GM18520 (cell line): ENCODE data around the gene CAMTA1.

Experiments
- ATAC-seq: cut with Tn5 transposase; IDR thresholded peaks from one replicate; pipeline ENCODE4 v1.9.1; 2021; ENCODE audit not compliant: unreplicated experiment

CAMTA1 gene

DNA sequence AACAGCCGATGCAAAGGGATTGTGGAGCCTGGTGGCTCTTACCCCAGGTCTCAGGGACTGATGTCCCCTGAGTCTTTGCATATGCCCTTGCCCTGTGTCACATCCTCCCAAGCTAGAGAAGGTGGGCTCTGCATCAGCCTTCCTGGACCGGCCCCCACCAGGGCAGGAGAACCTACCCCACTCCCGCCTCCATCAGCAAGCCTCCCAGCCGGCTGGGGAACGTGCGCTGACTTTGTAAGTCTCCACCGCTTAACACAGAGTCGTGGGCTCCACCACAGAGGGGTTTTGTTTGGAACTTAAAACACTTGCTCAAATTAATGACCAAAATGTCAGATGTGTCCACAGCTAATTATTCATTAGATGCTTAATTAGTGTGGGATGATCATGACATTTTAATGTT lies 730.6 kb downstream of the CAMTA1 start:
- no peak for ATAC-seq

DNA sequence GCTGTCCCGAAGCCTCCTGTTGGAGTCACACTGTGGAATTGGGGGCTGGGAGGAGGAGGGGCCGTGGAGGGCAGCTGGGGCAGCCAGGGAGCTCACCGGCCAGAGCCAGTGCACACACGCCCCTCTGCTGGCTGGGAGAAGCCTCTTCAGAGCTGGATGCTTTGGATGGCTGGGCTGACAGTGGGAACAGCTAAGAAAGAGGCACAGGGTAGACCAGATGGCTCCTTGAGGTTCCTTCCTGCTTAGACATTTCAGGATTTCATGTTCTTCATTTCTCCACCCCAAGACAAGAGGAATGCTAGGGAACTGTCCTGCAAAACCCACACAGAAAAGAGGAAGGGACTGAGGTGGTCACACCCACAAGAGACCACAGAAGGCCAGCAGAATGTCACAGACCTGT lies 731.1 kb downstream of the CAMTA1 start:
- ATAC-seq, result no peak

- no peak for ATAC-seq
Observed at GRCh38 chr1:7516929-7517328, 731.7 kb downstream of the CAMTA1 start.

- no peak for ATAC-seq
Observed at GRCh38 chr1:7517611-7518330, 732.5 kb downstream of the CAMTA1 start.

GRCh38 chr1:7518411-7518810 lies 733.2 kb downstream of the CAMTA1 start:
- no peak for ATAC-seq

DNA sequence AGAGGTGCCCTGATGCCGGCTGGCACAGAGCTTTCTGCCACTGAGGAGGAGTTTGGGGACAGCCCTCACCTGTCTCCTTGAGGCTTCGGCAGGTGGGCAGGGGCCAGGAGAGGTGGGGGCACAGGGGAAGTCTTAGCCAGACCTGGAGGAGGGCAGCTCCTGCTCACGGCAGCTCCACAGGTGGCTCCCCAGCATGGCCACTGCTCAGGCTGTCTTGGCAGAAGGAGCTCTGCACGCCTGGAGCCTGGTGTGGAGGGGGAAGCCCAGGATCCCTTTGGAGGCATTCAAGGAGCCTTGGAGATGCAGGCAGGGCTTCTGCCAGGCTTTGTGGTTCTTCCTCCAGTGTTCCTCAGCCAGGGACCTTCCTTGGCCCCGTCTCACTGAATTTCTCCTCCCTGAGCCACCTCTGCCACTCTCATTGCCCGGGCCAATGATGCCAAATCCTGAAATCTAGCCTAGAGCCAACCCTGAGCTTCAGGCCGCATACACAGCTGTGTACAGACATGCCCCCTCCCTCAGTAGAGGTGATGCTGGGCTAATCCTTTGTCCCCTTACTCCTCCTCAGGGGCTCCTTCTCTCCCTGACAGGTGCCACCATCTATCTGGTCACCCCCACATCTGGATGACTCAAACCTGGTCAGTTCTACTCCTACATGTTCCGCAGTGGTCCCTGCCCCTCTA lies 734.1 kb downstream of the CAMTA1 start:
- ATAC-seq, result no peak

GRCh38 chr1:7519861-7520395 lies 734.7 kb downstream of the CAMTA1 start:
- no peak for ATAC-seq

DNA sequence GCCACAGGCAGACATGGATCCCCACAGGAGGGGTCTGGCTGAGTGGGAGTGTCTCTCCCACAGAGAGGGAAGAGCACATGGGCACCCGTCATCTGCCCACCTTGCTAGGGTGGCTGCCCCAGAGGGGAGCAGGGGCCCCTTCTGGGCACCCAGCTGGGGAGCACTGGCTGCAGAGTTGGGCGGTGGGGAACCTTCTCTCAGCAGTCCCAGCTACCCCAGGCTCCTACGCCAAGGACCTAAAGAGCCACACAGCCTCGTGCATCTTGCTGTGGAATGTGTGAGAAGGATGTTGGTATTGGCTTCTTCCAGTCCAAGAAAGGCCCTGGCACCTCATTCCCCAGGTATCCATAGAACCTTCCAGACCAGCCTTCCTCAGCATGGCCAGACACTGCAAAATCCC lies 735.2 kb downstream of the CAMTA1 start:
- ATAC-seq, result no peak

- no peak for ATAC-seq
Observed at GRCh38 chr1:7524341-7525337, 739.4 kb downstream of the CAMTA1 start.

- no peak for ATAC-seq
Observed at GRCh38 chr1:7525338-7526063, 740.2 kb downstream of the CAMTA1 start.

DNA sequence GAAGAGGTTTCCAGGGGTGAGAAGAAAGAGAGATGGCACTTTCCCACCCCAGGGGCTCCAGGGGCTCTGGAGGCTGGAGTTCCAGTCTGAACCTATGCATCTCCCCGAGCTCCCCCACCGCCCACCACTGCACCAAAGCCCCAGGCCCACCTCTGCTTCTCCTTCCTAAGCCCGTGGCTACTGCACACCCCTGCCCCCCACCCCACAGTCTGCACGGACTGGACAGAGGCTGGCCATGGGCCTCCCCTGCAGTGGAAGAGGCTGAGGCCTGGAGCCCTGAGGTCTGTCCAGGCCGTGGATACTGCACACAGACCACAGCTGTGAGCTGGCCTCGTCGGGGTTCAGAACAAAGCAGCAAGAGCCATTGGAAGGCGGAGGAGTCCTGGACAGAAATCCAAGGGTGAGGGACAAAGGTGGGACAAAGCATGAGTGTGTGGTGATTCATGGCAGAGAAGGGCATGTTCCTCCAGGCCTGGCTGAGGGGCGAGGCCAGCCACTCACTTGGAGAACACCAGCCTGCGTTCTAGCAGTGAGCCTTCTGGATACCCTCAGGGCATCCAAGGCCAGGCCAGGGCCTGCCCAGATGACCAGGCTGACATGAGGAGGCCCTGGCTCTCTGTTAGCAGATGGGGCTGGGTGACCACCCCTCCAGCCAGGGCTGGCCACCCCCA lies 741.1 kb downstream of the CAMTA1 start:
- no peak for ATAC-seq

- no peak for ATAC-seq
Observed at GRCh38 chr1:7526867-7527732, 741.8 kb downstream of the CAMTA1 start.

- ATAC-seq, result no peak
Observed at GRCh38 chr1:7527733-7528045, 742.4 kb downstream of the CAMTA1 start.

- no peak for ATAC-seq
Observed at GRCh38 chr1:7528386-7529198, 743.3 kb downstream of the CAMTA1 start.

GRCh38 chr1:7529917-7530316 lies 744.7 kb downstream of the CAMTA1 start:
- ATAC-seq, result no peak

DNA sequence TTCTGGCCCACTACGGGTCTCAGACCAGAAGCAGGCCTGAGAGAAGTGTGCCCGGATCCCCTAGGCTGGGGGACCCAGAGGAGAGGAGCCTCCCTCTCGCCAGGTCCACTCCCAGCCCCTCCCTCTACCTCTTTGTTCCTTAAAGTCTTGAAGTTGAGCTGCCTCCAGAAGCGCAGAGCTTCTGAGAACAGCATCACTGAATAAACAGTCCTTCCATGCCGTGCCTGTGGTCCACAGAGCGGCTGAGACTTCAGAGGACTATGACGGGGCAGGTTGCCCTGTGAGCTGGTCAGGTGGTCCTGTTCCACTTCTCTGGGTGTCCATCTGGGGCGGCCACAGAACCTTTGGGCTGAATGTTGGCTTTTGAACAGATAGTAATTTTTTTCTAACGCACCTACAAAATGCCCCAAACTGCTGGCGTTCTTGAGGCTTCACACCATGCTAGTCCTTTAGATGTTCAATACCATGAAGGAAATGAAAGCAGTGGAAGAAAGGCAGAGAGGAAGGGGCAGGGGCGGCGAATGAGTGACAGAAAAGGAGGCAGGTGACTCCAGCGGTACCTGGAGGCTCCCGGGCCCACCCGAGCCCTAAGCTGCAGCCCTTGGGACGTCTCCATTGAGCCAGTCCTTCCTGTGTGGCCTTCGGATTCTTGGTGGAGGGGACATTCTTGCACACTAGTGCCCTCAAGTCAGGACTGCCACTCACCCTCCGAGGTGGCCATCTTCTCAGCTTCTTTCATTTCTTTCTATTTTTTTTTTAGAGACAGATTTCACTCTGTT lies 746.5 kb downstream of the CAMTA1 start:
- no peak for ATAC-seq

DNA sequence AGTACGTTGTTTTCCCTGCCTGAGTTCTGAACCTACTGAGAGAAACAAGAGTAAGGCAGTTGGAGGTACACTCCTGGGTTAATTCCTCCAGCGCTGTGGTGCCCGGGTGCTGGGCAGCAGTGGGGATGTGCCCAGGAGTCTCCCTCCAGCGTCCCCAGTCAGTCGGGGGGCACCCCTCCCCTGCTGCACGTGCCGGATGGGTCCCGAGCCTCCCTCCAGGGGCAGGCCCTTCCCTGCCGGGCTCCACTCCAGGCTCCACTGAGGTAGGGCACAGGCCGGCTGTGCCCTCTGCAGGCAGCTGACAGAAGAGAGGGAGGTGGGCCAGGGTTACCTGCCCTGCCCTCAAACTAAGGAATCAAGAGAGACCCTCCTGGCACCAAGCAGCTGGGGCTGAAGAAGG lies 747.8 kb downstream of the CAMTA1 start:
- ATAC-seq, result no peak
